A549 (cell line): Measurements from ENCODE around the gene HLF.

Experiments
- CTCF ChIP-seq: fragments of >200 bp; sonication (Bioruptor Twin); formaldehyde crosslinking; IDR thresholded peaks from 3 replicates; pipeline ENCODE4 v1.5.1; 2016
- KDM5A ChIP-seq: fragments of 200-600 bp; sonication (generic); IDR thresholded peaks from 2 replicates; pipeline ENCODE4 v1.6.1; 2016; ENCODE audit warnings: antibody characterized with exemption, mild to moderate bottlenecking
- MAX ChIP-seq: IDR thresholded peaks from 2 replicates; pipeline ENCODE4 v1.6.1; 2012
- MYC ChIP-seq: IDR thresholded peaks from 2 replicates; pipeline ENCODE4 v1.6.1; 2012; ENCODE audit warnings: mild to moderate bottlenecking, inconsistent platforms, low read length, improper control_type of control experiment, borderline replicate concordance
- RFX5 ChIP-seq: fragments of 450-650 bp; IDR thresholded peaks from 2 replicates; pipeline ENCODE4 v1.7.1; 2014; ENCODE audit warnings: antibody characterized with exemption, mild to moderate bottlenecking, moderate library complexity
- ZFP36 ChIP-seq: fragments of 450-650 bp; IDR thresholded peaks from 2 replicates; pipeline ENCODE4 v1.6.1; 2014; ENCODE audit warnings: borderline replicate concordance; ENCODE audit not compliant: partially characterized antibody

GRCh38 chr17:55284944-55285339, 20.2 kb downstream of the HLF start:
- TF ChIP-seq KDM5A (no peak), CTCF (no peak), MYC (no peak), ZFP36 (no peak), MAX (no peak), RFX5 (no peak)
